HL-60/S4 (cell line): ENCODE results near the gene DLG2.

Experiments used
- in situ Hi-C: fragments of 300-500 bp; cut with MboI; formaldehyde crosslinking; loops from 2 replicates; pipeline ENCODE4 v1.14.3; 2022; ENCODE audit warnings: low sequenced_read_pairs

DLG2 gene

DNA sequence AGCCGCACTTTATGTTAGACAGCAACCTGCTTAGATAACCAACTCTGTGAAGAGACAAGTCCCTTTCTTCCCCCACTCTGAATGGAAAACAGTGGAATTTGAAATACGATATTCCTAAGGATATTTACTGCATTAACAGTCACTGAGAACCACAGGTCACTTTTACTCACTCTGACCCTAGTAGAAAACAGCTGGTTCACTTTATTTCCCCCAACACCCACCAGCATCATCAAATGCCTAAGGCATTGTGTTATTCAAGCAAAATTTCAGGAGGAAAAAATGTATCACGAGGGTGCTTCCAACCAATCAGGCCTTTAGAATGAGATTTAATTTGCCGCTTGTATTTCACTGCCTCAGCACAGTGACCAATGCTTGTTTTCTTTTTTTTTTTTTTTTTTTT lies 1206.9 kb downstream of the DLG2 start:
- in situ Hi-C loops = no loop called here

DNA sequence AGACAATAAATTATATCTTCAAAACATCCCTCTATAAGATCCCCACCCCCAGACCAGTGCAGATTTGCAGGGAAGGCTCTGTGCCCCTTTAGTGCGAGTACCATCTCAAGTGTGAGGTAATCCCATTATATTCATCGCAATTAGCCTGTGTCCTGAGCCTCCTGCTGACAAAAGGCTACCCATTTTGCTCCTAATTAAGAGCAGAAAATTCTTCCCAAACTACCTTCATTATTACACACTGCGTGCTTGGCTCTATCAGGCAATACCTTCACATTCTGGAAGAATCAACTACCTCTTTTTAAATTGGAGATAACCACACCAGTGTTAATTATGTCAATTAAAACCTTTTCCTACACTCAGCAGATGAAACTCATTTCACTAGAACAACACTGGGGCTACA lies 1207.5 kb downstream of the DLG2 start:
- in situ Hi-C loops = no loop called here

DNA sequence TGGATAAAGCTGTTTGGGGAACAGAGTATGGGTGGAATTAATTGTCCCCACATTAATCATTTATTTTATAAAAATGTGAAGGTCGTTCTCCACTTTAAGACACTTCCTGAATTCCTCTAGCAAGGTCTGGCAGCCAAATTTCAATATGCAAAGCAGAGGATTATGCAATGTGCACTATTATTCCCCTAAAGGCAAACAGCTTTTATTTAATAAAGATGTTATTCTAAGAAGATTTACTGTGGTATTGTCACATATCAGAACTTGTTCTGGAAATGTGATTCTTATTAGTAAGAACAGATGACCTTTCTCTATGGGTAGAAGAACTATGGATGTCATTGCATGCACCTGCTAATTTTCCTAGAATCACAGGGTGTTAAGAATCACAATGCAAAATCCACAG lies 1212.2 kb downstream of the DLG2 start:
- in situ Hi-C loops = no loop called here

DNA sequence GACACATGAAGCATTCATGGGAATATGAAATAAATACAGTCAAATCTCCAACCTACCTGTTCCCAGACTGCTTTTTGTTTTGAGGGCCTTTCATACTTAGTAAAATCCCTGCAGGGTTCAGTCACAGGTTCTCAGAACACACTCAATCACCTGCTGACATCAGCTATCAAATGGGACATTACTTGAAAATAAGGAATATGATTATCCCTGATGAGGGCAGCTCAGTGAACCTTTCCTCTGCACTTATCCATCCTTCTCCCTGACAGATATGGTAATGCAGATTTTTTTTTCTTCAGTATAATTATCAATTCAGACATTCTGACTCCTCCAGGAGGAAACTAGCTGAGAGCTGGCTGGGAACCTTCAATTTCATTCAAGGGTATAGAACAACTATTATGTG lies 1213.6 kb downstream of the DLG2 start:
- in situ Hi-C loops = no loop called here

DNA sequence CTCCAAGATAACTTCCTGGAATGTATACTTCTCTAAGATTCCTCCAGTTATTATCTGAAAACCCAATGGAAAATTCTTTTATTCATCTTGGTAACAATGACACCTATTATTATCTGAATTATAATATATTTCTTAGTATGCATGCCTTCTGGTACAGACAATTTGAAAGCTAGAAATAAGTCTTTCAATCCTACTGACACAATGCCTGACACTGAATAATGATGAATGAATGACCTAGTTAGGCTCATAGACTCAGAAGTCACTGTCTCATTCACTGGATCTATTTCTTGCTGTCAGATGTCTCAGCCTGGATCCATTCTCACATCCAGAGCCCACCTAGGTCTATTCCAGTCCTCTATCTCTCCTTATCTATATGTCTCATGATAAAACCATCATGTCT lies 1214.3 kb downstream of the DLG2 start:
- in situ Hi-C loops = no loop called here

DNA sequence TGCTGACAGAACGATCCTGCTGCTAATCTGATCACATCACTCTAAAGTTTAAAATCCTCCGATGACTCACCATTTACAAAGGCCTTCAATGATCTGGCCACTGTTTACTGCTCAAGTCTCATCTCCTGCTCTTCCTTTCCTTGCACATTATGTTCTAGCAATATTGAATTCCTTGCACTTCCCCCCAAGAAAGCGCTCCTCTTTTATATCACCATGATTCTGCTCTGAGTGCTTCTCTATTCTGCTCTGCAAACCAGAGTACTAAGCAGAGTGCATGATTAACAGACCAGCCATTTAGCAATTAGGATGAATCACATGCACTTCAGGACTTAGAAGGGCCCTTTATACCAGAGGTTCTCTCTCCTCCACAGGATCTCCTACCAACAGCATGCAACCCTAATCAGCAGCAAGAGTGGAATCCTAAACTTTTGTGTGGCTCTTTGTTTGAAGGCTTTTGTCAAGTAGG lies 1218.2 kb downstream of the DLG2 start:
- in situ Hi-C loops = no loop called here

DNA sequence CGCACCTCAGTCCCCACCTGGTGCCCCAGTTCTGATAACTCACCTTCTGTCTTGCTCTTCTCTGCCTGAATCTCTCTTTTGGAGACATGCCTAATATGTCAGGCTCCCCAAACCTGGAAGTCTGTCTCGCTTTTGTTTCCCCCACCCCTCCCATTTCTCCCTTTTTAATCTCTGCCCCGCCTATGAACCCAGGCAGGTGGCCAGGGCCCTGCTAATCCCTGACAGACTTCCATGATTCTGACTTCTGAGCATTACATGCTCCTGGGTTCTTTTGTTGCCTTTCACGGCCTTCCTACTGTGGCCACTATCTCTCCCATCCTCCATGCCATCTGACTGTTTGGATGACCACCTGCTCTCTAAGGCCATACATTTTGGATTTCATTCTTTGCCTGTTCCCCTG lies 1220.1 kb downstream of the DLG2 start:
- in situ Hi-C loops = no loop called here

DNA sequence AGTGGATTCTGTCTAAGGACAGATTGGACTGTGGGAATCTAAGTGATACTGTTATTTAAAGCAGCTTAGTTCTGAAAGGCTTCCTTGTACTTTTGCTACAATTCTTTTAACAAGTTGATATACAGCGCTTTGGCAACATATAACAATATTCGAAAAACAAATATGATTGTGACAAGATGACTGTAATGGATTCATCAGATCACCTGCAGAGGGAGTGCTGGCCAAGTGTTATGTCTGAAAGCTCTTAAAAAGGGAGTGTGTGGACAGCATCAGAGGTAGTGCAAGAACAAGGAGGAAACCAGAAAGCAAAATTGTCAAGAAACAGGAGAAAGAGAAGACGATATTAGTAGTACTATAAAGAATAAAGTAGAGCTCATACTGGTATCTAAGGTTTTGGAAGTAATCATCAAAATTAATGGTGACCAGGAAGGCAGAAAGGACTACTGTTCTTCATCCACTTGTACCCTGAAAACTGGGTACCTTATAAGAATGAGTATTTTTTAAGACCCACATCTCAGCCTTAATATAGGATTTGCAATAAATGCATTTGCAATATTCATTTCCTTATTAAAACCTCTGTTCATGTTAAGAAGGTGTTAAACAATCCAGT lies 1229.0 kb downstream of the DLG2 start:
- in situ Hi-C loops = no loop called here

DNA sequence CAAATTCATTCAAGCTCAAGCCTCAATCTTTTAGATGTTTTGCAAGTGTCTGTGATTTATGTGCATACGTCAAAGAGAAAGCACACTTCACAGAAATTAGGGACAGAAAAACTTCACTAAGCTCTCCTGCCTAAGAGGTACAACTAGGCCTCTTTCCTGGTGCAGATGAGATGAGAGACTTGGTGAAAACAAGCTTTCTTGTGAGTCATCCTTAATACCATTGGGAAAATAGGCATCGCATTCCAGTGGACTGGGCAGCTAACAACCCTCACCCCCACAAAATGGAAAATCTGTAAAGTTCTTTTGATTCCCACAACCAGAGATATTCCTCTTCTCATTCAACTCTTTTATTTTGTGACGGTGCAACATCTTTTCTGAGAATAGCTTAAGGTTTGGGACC lies 1230.6 kb downstream of the DLG2 start:
- in situ Hi-C loops = no loop called here

DNA sequence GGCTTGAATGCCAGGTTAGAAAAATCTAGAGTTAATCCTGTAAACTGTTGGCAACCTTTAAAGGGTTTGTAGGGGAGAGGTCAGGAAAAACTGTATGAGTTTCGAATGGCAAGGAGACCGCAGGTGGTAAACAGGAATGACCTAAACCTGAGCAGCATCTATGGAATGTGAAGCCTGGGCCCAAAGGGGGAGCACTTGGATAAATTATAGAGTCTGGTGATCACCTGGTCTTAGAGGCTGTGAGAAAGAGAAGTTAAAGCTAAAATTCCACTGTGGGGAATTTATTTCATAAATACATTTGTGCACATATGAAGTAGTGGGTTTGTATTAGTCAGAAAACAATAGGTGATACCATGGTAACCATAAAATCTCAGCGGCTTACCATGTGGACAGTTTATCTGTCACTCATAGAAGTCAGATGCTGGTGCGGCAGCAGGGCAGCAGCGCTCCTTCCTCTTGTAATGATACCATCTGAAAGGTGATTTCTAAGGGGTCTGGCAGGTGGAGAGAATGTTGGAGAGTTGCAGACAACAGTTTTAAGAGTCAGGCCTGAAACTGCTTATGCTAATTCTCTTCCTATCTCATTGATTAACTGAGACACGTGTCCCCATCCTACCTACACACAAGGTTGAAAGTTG lies 1236.6 kb downstream of the DLG2 start:
- in situ Hi-C loops = no loop called here

DNA sequence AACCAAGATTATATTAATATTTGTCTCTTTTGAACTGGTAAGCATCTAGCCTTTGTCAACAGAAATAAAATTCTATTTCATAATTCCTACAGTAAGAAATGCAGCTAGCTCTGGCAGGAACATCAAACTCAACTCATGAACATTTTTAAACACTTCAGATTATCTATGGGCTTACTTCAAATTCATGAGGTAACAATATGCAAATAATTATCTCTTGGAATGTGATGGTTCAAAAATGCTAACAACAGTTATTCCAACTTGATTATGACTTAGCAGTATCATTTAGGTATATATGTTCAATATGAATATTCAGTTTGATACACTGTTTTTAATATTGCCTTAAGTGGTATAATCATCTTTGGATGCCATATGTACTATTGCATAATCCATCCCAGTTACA lies 1237.4 kb downstream of the DLG2 start:
- in situ Hi-C loops = no loop called here

DNA sequence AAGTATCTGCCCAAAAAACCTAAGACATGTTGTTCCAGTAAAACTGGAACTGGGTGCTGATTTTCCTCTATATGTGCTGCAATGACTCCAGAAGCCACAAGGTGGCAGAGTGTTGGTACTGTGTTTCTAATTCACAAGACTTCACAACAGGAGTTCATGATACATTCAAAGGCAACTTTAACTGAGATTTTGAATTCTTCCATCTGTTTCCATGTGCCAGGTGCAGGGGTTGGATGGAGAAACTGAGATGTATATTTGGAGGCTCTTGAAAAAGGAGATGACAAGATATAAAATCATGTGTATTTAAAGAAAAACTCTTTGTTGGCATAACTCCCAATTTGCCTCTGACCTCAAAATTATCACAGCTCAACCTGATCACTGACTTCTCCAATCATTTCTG lies 1242.4 kb downstream of the DLG2 start:
- in situ Hi-C loops = no loop called here

DNA sequence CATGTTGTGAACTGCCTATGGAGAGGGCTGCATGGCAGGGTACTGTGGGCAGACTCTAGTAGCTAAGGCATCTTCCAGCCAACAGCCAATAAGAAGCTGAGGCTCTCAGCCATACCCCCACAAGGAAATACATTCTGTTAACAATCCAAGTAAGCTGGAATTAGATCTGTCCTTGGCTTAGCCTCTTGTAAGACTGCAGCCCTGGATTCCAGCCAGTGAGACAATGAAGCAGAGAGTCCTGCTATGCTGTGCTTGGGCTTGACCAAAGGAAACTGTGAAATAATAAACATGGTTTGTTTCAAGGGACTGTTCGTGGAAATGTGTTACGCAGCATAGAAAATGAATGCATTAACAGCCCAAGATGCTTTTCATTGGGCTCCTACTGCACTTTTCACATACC lies 1243.6 kb downstream of the DLG2 start:
- in situ Hi-C loops = no loop called here

DNA sequence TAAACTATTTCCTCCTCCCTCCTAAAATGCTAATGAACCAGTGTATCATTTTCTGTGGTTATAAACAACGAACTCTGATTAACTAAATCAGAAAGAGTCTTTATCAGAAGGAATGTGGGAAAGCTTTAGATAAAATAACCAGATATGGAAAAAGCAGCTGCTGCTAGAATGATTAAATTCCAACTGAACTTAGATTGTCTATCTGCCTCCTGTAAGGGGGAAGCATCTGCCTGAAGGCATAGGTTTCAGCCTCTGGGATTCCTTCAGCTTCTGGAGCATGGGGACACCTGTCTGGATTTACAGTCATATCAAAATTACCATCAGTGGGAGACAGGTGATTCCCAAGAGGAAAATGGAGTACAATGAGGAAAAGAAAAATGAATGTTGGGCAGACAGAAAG lies 1245.5 kb downstream of the DLG2 start:
- in situ Hi-C loops = no loop called here

DNA sequence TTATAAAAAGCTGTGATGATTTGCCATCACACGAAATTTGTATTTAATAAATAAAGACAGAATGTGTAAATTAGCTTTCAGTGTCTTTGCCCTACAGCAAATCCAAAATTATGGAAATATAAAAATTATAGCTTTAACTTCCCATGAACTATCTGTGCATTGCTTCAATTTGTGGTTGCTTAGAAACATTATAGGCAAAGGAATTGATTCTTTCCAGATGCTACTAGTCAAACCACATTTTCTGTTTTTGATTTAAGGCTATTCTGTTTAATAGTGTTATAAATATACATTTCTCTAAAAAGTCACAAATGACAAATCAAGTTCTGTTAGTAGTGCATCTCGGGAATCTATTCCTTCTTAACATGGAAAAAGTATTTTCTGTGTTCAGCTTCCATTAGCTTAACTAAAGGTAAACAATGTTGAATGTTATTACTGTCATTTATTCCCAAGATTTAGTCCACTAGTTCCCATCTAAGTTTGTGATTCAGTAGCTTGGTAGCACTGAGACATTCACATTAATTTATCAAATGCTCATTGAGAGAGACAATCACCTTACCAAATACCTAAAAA lies 1254.7 kb downstream of the DLG2 start:
- in situ Hi-C loops = no loop called here

DNA sequence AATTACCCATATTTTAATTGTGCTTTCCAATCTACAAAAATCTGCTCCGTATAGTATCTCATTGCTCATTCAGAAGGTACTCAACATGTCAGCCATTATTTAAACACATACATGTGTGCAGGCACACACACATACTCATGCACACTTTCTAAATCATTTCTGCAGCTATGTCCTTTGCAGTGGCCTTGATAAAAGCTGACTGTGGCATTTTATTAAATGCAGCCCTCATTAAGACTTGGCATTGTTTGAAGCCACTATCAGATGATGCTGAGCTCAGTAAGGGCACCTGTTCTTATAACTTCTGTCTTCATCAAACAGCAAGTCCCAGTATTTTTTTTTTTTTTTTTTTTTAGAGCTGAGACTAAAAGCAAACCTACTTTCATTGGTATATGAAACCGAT lies 1269.1 kb downstream of the DLG2 start:
- in situ Hi-C loops = no loop called here

DNA sequence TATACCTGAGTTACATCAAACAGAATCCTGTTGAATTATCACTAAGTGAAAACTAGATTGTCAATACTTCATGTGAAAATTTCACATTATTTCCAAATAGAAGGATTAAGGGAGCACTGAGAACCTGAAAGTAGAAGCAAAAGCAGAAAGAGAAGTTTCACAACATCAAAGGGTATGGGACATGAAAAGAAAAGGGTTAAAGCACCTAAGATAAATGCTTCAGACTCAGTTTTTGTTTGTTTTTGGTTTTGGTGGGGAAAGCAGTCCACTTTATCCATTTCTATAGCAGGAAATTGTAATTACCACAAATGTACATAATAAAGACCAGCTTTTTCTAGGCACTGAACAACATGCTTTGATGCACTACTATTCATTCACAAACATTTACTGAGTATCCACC lies 1271.2 kb downstream of the DLG2 start:
- in situ Hi-C loops = no loop called here

DNA sequence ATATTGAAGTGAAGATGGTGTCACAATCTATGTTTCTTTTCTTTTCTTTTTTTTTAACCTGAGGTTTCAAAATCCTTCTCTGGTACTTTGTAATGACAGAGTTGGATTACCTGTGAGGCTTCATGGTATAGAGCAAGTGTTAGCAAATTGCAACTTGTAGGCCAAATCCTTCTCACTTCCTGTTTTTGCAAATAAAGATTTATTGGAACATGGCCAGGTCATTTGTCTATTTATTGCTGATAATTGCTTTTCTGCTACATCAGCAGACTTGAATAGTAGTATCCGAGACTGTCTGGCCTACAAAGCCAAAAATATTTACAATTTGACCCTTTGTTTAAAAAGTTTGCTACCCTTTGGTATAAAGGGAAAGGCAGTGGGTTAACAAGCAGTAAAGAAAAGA lies 1281.5 kb downstream of the DLG2 start:
- in situ Hi-C loops = no loop called here

DNA sequence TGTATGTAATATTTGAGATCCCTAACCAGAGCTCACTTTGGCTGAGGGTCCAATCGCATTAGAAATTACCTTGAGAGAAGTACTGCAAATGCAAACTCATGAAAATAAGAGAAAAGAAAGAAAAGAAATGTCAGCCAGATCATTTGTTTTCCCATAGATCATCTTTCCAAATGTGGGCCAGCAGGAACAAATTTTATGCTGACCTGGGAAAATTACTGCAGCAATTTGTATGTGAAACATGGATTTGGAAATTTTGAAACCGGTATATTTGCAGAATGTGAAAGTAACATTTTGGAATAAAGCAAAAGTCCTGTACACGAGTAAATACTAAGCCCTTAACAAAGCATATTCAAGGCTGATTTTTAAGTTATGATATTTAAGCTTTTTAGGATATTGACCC lies 1282.1 kb downstream of the DLG2 start:
- in situ Hi-C loops = no loop called here

DNA sequence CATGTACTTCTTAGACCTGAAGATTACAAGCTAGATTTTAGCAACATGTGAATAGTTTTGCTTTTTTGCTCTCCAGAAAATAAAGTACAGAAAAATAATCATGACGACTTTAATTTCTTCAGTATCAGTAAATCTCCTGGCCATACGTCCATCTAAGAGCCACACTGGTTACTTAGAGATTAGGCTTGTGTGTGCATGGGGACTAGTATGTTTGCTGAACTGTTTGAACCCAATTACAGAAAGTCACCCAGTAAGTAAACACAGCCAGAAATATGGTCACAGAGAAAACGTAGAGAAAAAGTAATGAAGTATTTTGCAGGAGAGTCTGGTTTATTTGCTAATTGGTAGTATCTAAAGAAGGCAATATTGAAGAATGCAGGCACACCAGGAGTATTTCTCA lies 1287.3 kb downstream of the DLG2 start:
- in situ Hi-C loops = no loop called here

DNA sequence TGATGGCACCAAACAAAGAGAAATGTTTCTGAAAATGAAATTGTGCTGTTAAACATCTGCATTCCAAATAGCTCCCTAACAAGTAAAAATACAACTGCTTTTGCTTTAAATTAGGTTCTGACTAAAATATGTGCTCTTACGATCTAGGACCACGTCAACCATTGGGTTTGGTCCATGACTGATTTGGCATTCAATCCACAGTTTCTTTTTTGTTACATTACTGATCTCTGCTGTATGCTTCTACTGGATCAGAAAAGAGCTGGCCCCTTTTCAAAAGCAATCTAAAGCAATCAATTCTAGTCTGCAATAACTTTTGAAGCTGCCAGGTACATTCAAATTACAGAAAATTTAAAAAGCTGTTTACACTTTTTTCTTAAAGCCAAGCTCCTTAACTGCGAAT lies 1293.9 kb downstream of the DLG2 start:
- in situ Hi-C loops = no loop called here

DNA sequence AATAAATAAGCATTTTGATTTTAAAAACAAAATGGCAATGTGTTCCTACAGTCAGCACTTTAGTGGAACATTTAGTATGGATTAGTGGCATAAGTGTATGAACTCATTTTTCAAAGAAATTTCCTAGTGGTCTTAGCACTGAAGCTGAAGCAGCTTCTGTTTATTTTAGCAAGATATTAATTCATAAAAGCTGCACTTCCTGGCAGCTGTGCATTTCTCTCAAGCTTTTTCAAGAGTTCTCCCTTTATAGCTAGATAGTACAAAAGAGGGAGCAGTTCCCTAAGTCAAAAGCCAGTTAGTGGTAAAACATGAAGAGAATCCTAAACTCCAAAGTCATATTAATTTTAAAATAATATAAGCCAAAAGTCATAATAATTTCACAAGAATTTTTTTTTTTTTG lies 1304.9 kb downstream of the DLG2 start:
- in situ Hi-C loops = no loop called here

DNA sequence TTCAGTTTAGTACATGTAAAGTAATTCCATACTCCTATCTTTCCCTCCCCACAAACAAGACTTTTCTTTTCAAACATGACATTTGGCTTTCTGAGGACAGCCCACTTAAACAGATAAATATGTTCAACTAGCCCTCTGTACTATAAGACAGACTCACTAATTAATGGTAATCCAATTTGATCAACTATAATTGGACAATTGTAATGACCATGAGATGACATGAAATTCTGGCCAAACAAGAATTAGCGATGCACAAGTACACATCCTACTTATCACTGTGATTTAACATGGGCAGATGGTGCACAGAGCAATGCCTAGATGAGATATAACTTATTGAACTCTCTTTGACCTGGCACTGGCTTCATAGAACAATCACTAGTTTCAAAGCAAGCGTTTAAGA lies 1307.3 kb downstream of the DLG2 start:
- in situ Hi-C loops = no loop called here
